Measurements from ENCODE around the gene NAV2.

NAV2 gene

DNA sequence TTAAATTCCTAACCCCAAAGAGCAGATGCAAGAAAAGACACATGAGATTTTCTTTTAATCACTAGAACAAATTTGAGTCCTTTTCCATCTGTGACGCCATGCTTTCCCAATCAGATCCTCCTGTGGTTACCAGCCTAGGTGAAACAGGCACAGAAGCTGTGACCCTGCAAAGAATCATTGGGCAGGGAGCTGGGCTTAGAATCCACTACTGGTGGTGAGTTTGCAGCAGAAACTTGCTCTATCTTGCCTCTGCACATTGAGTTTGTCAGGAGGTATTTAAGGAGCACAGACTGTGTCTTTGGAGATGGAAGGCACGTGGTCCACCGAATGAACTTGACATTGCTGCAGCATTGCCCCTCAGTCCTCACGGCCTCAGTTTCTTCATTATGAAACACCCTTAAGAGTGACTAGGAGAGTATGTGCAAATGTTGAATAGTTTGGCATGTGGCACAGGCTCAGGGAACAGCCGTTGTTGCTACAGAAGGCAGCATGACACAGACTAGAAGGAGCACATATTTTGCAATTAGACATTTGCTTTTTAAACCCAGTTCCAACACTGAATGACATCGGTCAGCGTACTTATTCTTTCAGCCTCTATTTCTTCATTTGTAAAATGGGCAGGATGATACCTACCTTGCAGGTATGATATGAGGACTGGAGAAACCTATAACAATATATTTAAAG lies 320.1 kb downstream of the NAV2 start:
- DNase-seq (ENCODE audit: low read depth) = no peak
- no peak overlapping the region for H3K4me3 ChIP-seq (ENCODE audit: low read depth, low read length)
- TF ChIP-seq, protein P1, sequence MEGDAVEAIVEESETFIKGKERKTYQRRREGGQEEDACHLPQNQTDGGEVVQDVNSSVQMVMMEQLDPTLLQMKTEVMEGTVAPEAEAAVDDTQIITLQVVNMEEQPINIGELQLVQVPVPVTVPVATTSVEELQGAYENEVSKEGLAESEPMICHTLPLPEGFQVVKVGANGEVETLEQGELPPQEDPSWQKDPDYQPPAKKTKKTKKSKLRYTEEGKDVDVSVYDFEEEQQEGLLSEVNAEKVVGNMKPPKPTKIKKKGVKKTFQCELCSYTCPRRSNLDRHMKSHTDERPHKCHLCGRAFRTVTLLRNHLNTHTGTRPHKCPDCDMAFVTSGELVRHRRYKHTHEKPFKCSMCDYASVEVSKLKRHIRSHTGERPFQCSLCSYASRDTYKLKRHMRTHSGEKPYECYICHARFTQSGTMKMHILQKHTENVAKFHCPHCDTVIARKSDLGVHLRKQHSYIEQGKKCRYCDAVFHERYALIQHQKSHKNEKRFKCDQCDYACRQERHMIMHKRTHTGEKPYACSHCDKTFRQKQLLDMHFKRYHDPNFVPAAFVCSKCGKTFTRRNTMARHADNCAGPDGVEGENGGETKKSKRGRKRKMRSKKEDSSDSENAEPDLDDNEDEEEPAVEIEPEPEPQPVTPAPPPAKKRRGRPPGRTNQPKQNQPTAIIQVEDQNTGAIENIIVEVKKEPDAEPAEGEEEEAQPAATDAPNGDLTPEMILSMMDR (IDR thresholded peaks at IDR 0.05; ENCODE audit: control insufficient read depth, extremely low read depth, insufficient read depth) = no peak

DNA sequence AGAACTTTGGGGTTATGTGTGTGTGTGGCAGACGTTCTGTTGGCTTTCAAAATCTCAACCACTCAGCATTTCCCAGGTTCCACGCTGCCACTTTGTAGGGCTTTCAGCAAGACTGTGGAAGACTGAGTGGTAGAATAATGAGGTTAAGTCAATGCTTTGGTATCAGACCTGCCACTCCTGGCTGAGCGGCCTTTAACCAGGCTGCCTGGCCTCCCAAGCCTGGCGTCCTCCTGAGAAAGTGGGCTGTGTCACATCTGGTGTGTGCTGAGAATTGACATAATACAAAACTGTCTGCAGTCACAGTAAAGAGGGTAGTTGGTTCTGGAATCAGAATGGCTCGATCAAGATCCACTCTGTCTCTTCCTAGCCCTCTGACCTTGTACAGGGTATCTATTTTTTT lies 321.2 kb downstream of the NAV2 start:
- TF ChIP-seq, protein P1 (IDR thresholded peaks at IDR 0.05; ENCODE audit: control insufficient read depth, extremely low read depth, insufficient read depth) = no peak
- H3K4me3 ChIP-seq (ENCODE audit: low read depth, low read length) = no peak overlapping the region
- no peak for DNase-seq (ENCODE audit: low read depth)

DNA sequence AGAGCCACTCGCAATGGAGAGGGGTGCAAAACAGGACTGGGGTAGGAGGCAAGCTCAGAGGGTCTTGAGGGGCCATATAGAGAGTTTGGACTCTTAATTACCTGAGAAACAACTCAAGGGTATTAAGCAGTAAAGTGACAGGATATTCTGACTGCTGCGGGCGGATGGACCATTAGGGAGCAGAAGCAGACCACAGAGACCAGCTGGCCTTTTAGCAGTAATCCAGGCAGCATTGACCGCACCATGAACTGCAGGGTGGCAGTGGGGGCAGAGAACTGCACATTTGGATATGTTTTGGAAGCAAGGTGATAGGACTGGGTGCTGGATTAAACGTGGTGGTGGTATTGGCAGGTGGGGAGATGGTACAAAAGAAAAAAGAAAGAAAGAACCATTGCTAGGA lies 322.3 kb downstream of the NAV2 start:
- TF ChIP-seq, protein P1 (IDR thresholded peaks at IDR 0.05; ENCODE audit: control insufficient read depth, extremely low read depth, insufficient read depth) = no peak
- H3K4me3 ChIP-seq (ENCODE audit: low read depth, low read length) = no peak overlapping the region
- no peak for DNase-seq (ENCODE audit: low read depth)

DNA sequence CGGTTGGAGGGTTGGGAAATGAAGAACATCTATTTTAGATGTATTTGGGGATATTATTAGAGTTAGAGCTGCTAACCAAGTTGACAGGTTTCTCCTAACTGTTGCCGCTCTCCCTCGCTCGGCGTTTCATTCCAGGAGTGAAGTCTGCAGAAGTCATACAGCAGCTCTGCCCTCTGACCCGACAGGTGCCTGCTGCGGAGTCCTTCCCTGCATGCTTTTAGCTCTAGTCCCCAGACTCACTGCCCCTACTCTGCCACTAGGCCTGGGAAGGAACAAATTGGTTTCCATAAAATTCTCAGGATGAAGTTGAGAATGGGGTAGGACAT lies 322.7 kb downstream of the NAV2 start:
- no peak for DNase-seq (ENCODE audit: low read depth)
- H3K4me3 ChIP-seq (ENCODE audit: low read depth, low read length) = no peak overlapping the region
- TF ChIP-seq, protein P1 (IDR thresholded peaks at IDR 0.05; ENCODE audit: control insufficient read depth, extremely low read depth, insufficient read depth) = no peak

DNA sequence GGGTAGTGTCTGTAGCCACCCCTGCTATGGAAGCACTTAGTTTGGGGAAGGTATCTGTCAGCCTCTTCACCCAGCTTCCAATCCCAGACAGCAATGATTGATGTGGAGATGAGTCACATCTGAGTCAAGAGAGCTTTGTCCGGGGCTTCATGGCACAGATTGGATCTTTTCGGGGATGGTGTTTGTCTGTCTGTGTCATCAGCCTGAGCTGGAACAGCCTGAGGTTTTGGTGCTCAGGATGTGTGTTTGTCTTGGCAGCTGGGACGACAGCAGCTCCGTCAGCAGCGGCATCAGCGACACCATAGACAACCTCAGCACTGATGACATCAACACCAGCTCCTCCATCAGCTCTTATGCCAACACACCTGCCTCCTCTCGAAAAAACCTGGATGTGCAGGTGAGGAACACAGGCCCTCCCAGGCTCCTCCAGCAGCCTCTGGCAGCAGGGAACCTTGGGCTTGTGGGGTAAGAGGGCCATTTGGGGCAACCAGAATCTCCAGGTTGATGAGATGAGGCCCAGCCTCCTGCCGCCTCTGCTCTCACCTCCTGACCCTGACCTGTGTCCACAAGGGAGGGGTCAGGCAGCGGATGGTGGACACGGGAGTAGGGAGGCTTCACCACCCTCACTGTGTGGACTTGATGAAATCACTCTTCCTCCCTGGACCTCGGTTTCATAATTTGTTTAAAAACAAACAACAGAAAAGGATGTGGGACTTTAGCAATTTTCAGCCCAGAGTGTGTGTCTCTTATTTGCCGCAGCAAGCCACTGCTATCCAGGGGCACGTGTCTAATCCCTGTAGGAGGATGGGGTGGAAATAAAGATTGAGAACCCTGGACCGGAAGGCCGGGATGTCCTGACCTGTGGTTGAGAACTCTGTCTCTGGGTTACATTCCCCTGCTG lies 323.3 kb downstream of the NAV2 start:
- TF ChIP-seq, protein P1 (IDR thresholded peaks at IDR 0.05; ENCODE audit: control insufficient read depth, extremely low read depth, insufficient read depth) = no peak
- DNase-seq (ENCODE audit: low read depth) = no peak
- no peak overlapping the region for H3K4me3 ChIP-seq (ENCODE audit: low read depth, low read length)

DNA sequence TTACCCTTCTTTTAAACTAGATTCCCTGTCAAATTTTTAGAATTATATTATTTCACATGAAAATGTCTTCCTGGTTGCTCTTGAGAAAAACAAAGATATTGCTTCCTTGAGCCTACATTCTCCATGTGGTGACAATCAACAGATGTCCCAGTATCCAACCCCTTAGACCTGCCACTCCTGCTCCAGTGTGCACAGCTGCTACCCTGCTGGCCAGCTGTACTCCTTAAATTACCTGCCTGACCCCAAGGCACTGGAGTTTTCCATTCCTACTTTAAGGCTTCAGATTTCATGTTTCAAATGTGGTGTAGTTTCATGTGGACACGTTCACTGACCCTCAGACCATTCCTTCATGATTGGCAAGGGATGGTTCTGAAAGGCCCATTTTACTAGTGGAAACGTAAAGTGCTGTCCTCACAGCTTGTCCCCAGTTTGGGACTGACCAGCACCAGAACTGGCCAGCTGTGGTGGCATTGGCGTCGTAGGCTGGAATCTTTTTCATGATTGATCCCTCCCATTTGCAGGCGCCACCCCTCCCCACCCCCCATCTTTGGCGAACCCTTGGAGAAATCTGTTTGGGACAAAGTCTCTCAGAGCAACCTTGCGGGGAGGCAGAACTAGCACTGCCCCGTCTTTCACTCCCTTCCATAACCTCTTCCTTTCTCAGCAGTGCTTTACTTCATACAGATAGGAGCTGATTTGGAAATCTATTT lies 324.1 kb downstream of the NAV2 start:
- TF ChIP-seq, protein P1 (IDR thresholded peaks at IDR 0.05; ENCODE audit: control insufficient read depth, extremely low read depth, insufficient read depth) = no peak
- DNase-seq (ENCODE audit: low read depth) = no peak
- H3K4me3 ChIP-seq (ENCODE audit: low read depth, low read length) = no peak overlapping the region
